Measurements from ENCODE around the gene RNF208. TPM values are rescaled to one million over a fixed set of nuclear protein-coding genes. Genes with fewer than 3 reads are reported as not detected.

Gene RNF208
- total and polyA plus RNA-seq, 9 of the 15 experiments (the other 6 are each of a cell fraction or from before 2014, with no cell fraction given): 0.15 to 6.9 (median 0.50) TPM; not detected in 2

- TF ChIP-seq THAP12 (CRISPR knock-in tag; IDR thresholded peaks at IDR 0.05) (peak; percentile 17; the same call in 1 of the 2 replicates), ZNF445 (CRISPR knock-in tag; IDR thresholded peaks at IDR 0.05; ENCODE audit: low read depth) (no peak), TRIM24 (IDR thresholded peaks at IDR 0.05) (0 out of 4 replicates have a peak, but pooled peaks of 1 of the 2 experiments have one; percentile 16), MXD1 (CRISPR knock-in tag; IDR thresholded peaks at IDR 0.05; ENCODE audit: borderline replicate concordance, poor library complexity, severe bottlenecking) (peak; percentile 35), SUPT5H (IDR thresholded peaks at IDR 0.05) (peak; percentile 82; the same call in 1 of the 2 replicates), ZNF146 (CRISPR knock-in tag; IDR thresholded peaks at IDR 0.05; ENCODE audit: unreplicated experiment) (no peak), ESRRA (IDR thresholded peaks at IDR 0.05; ENCODE audit: borderline replicate concordance, low read depth) (peak; percentile 81), CCAR2 (IDR thresholded peaks at IDR 0.05; ENCODE audit: low read depth, low read length) (no peak), TGIF2 (CRISPR knock-in tag; IDR thresholded peaks at IDR 0.05) (no peak), ZNF134 (CRISPR knock-in tag; conservative IDR thresholded peaks at IDR 0.05) (no peak), SIN3B (IDR thresholded peaks at IDR 0.05; ENCODE audit: low read depth) (peak; percentile 100), ZNF311 (CRISPR knock-in tag; IDR thresholded peaks at IDR 0.05) (no peak), AFF4 (CRISPR knock-in tag; IDR thresholded peaks at IDR 0.05) (peak; percentile 80; the same call in 1 of the 2 replicates), ZNF76 (CRISPR knock-in tag; IDR thresholded peaks at IDR 0.05; ENCODE audit: borderline replicate concordance) (no peak), XRCC3 (IDR thresholded peaks at IDR 0.05) (no peak), ATF3 (IDR thresholded peaks at IDR 0.05) (peak; percentile 58; the same call in 1 of the 2 replicates), ATF3 (CRISPR knock-in tag; conservative IDR thresholded peaks at IDR 0.05) (no peak; the same call in 1 of the 2 replicates), TFE3 (CRISPR knock-in tag; IDR thresholded peaks at IDR 0.05) (no peak)
Measured at GRCh38 chr9:137188490-137189296, 33.3 kb downstream of the RNF208 start, which contains the start of the genes ANAPC2 and SSNA1 (continued).

Measured in K562 (cell line).